SIG-M5 (cell line): ENCODE data around the gene IZUMO2.

Experiments used
- DNase-seq: peaks from one replicate; lab custom pipeline; 2025; lab: John Stamatoyannopoulos, UW

IZUMO2 gene

GRCh38 chr19:50162988-50163387 lies at the start of gene IZUMO2:
Gene IZUMO2 (minus strand): TSS chr19:50163281. CDS start chr19:50163194, 87 bp downstream.
- no peak for DNase-seq

- no peak for DNase-seq
Observed at GRCh38 chr19:50210425-50210824, 47.3 kb upstream of the IZUMO2 start.

DNA sequence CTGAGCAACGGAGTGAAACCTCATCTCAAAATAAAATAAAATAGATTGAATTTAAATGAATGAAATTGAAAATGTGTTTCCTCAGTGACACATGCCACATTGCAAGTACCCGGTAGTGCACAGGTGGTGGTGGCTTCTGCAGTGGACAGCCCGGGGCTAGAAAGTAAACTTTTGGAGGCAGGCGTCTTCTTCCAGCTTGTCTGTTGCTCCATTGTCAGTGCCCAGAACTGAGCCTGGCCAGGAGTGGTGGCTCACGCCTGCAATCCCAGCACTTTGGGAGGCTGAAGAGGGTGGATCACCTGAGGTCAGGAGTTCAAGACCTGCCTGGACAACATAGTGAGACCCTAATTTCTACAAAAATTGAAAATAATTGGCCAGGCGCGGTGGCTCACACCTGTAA lies 46.0 kb upstream of the IZUMO2 start:
- no peak for DNase-seq

GRCh38 chr19:50207730-50208129 lies 44.6 kb upstream of the IZUMO2 start:
- DNase-seq = no peak

DNA sequence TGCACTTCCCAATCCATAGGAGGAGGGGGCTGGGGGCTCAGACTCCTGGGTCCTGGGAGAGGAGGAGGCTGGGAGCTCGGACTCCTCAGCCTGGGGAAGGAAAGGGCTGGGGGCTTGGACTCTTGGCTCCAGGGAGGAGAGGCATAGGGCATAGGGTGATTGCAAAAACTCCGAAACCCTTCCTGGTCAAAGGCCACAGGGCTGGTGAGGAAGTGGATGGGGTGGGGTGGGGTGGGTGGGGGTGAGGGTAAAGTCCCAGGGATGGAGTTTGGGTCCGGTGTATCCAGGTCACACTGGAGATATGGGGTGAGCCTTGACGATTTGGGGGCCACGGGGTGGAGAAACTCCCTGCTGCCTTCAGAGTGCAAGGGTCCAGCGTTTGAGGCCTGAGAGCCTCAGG lies 43.1 kb upstream of the IZUMO2 start:
- no peak for DNase-seq

GRCh38 chr19:50205681-50206138 lies 42.6 kb upstream of the IZUMO2 start:
- DNase-seq = no peak

DNA sequence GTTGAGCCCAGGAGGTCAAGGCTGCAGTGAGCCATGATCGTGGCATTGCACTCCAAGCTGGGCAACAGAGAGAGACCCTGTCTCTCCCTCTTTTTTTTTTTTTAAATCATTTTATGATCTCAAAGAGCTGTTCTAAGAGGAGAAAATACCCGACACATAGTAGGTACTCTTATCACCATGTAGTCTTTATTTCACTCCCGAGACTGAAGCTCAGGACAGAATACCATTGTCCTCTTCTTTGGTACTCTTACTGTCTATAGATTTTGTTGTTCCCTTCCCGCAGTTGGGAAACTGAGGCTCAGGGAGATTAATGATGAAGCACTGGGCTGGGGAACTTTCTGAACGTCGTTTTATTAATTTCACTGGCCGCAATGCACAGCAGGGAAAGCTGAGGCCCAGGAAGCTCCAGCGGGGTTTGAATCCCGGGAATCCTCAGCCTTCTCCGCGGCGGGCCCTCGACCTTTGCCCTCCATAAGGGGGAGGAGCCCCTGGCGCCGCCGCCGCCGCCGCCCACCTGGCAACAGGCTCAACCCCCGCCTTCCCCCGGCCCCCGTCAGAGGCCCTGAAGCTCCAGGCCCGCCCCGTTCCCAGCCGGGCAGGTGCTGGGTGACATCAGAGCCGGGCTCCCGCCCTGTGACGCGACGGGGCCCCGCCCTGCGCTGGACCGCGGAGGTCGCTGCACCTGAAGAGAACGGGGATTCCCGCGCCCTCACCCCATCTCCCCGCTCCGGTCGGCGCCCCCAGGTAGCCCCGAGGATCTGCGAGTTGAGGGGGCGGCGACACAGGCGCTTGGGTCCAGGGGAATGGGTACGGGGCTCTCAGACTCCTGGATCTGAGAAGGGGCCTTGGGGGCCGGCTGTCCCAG lies 42.0 kb upstream of the IZUMO2 start:
- DNase-seq = no peak

- no peak for DNase-seq
Observed at GRCh38 chr19:50204081-50204428, 41.0 kb upstream of the IZUMO2 start.

GRCh38 chr19:50203281-50204080 lies 40.4 kb upstream of the IZUMO2 start, which contains the start of gene MYH14:
Gene MYH14 (plus strand): TSS chr19:50203622. CDS start chr19:50210366, 6,744 bp downstream.
- no peak for DNase-seq

GRCh38 chr19:50202962-50203280 lies 39.8 kb upstream of the IZUMO2 start:
- DNase-seq = no peak

GRCh38 chr19:50202386-50202785 lies 39.3 kb upstream of the IZUMO2 start:
- DNase-seq = no peak

GRCh38 chr19:50199259-50199555 lies 36.1 kb upstream of the IZUMO2 start:
- no peak for DNase-seq

DNA sequence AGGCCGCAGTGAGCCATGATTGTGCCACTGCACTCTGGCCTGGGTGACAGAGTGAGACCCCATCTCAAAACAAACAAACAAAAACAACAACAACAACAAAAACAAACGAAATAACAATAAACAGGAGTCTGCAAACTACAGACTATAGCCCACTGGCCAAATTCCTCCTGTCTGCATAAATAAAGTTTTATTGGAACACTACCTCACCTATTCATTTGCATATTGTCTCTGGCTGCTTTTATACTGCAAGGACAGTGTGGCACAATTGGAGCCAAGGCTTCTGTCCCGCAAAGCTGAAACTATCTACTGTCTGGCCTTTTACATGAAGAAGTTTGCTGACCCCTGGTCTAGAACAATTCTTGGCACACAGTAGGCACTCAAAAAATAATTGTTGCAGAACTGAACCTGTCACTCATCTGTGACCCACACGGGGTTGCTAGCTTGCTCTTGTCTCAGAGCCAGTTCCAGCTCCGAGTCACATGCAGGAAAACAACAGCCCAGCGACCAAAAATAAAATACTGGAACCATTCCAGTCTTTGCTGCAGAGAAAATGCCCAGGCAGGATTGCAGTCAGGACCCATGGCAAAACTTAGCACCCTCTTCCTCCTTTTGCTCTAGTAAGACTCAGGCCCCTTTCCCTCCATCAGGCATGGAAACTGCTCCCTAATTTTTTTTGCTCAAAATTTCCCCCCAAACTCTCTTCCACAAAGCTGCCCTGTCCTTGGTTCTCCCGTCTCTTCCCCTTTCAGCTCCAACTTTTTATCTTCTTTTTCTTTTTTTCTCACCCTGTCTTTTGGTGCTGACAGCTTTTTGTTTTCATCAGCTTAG lies 35.6 kb upstream of the IZUMO2 start:
- DNase-seq = no peak

DNA sequence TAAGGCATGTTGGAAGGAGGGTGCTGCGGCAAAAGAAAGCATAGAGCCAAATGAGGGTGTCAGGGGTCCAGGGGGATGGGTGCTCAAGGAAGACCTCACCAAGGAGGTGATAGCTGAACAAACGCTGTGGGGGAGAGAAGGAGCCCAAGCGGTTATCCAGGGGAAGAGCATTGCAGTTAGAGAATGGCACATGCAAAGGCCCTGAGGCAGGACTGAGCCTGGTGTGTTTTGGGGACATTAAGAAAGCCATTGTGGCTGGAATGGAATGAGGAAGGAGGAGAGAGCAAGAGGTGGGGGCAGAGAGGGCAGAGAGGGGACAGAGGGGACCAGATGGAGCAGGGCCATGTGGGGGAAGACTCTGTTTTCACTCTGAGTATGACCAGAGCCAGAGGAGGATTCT lies 34.3 kb upstream of the IZUMO2 start:
- no peak for DNase-seq

GRCh38 chr19:50196322-50196932 lies 33.3 kb upstream of the IZUMO2 start:
- no peak for DNase-seq

DNA sequence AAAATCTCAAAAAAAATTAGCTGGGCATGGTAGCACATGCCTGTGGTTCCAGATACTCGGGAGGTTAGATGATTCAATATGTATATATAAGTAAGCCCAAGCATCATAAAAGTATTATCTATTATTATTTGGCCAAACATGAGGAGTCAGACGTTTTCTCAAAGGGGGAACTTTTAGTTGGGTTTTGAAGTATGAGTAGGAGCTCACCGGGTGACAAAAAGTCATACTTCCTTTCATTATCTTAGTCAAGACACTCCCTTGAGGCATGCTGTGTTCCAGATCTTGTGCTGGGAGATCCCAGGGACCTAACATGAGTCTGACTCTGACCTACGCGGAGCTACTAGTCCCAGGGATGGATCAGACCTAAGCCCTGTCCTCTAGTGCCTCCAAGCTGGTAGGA lies 32.1 kb upstream of the IZUMO2 start:
- DNase-seq = no peak

DNA sequence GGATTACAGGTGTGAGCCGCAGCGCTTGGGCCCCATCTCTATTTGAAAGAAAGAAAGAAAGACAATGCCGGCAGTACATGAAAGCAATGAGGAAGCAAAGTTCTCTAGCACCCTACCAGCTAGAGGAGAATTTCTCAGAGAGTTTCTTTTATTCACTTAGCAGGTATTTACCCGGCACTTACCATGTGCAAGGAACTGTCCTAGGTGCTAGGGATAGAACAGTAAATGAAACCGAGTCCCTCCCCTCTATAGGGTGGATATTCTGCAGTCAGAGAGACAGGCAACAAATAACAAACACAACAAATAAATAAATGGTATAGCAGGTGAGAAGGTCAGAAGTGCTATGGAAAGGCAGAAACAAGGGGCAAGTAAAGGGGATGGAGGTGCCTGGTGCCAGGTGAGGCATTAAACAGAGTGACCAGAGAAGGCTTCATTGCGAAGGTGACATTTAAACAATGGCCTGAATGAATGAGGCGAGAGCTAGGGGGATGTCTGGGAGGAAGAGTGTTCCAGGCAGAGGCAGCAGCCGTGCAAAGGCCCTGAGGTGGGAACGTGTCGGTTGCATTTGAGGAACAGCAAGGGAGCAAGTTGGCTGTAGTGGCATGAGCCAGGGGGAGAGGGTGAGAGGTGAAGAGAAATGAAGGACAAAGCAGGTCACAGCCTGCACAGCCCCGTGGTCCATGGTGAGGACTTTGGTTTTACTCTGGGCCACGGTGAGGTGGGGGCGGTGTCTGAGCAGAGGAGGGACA lies 29.6 kb upstream of the IZUMO2 start:
- no peak for DNase-seq

DNA sequence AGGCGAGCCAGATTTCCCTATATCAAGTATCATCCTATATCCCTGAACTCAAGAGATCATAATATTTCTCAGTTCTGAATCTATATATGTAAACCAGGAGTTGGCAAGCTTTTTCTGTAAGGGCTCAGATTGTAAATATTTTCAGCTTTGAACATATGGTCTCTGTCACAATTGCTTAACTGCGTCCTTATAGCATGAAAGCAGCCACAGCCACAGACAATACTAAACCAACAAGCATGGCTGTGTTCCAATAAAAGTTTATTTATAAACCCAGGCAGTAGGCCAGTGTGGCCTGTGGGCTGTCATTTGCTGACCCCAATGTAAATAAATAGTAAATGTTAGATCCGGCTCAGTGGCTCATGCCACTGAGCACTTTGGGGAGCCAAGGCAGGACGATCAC lies 28.1 kb upstream of the IZUMO2 start:
- no peak for DNase-seq

DNA sequence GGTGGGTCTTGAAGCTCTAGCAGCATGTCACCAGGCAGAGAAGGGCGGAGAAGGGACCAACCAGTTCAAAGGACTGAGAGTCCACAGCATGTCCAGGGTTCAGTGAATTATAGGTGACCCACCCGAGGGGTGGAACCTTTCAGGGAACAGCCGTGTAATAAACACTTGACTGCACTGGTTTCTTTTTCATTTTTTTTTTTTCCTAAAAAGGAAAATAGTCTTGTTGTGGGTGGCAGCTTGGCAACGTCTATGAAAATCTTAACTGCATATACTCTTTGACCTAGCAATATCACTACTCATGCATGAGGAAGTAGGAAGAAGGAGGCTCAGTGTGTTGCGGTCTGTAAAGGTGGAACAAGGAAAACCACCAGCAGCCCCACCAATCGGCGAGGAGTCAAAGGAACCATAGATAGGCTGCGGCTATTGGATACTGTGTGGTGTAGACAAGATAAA lies 27.4 kb upstream of the IZUMO2 start:
- no peak for DNase-seq

GRCh38 chr19:50189331-50189730 lies 26.2 kb upstream of the IZUMO2 start:
- no peak for DNase-seq

- no peak for DNase-seq
Observed at GRCh38 chr19:50187937-50188336, 24.9 kb upstream of the IZUMO2 start.
